A549 (cell line): ENCODE measurements around the gene TCTN2. TPM values are rescaled to one million over a fixed set of nuclear protein-coding genes. Genes with fewer than 3 reads are reported as not detected.

Experiments
- ATAC-seq, 2 experiments: fragments of 200-7000 bp in 1 of 2; fragments of >200 bp in 1 of 2; cut with Nextera tagmentation in 1 of 2; cut with Tn5 transposase in 1 of 2; 3 replicates each; pipeline versions ENCODE4 v1.8.0 to v1.9.1; 2018 to 2020; ENCODE audit warnings: mild to moderate bottlenecking in 1 of 2, moderate library complexity in 1 of 2
- CTCF ChIA-PET: fragments of 300-600 bp; sonication (Branson Sonifier 250); formaldehyde crosslinking; extraction: SDS; loops from one replicate; lab custom pipeline; 2021; ENCODE audit warnings: antibody characterized with exemption, inconsistent platforms; lab: Yijun Ruan, JAX
- POLR2A ChIA-PET: fragments of 350-600 bp; formaldehyde crosslinking; extraction: SDS; loops from one replicate; lab custom pipeline; 2021; ENCODE audit warnings: antibody characterized with exemption, inconsistent platforms; lab: Yijun Ruan, JAX
- DNase-seq, 2 experiments: peaks; one replicate each; pipeline versions ENCODE4 v3.0.0 to v3.0.0-alpha.2; 2011 to 2016; ENCODE audit warnings: low read depth in 1 of 2, low spot score in 1 of 2
- FAIRE-seq: peaks from 2 replicates; lab custom pipeline; 2011; peaks lifted over from hg19 to GRCh38; lab: Jason Lieb, UNC
- H3K27ac ChIP-seq, 2 experiments: fragments of >200 bp; sonication (Bioruptor Twin); formaldehyde crosslinking; 3 replicates each; pipeline ENCODE4 v1.5.1; 2016 to 2017
- H3K4me1 ChIP-seq: fragments of >200 bp; sonication (Bioruptor Twin); formaldehyde crosslinking; 3 replicates; pipeline ENCODE4 v1.6.1; 2016
- H3K4me2 ChIP-seq: fragments of >200 bp; sonication (Bioruptor Twin); formaldehyde crosslinking; 3 replicates; pipeline ENCODE4 v1.6.1; 2016
- H3K4me3 ChIP-seq: fragments of >200 bp; sonication (Bioruptor Twin); formaldehyde crosslinking; 3 replicates; pipeline ENCODE4 v1.5.1; 2016
- H3K9me3 ChIP-seq: fragments of >200 bp; sonication (Bioruptor Twin); formaldehyde crosslinking; 3 replicates; pipeline ENCODE4 v1.6.1; 2016
- EHF ChIP-seq: fragments of 250-450 bp; sonication (Bioruptor Pico); IDR thresholded peaks from 2 replicates; pipeline ENCODE4 v1.5.0; 2020; ENCODE audit warnings: mild to moderate bottlenecking
- ESRRA ChIP-seq: fragments of 150-350 bp; IDR thresholded peaks from 2 replicates; pipeline ENCODE4 v1.6.1; 2014; ENCODE audit warnings: mild to moderate bottlenecking, low read length, borderline replicate concordance
- FOSB ChIP-seq: fragments of 250-450 bp; sonication (Bioruptor Pico); IDR thresholded peaks from 2 replicates; pipeline ENCODE4 v1.5.0; 2020; ENCODE audit warnings: mild to moderate bottlenecking, moderate library complexity
- FOXS1 ChIP-seq: fragments of 250-450 bp; sonication (Bioruptor Pico); IDR thresholded peaks from 2 replicates; pipeline ENCODE4 v1.5.0; 2020; ENCODE audit warnings: mild to moderate bottlenecking, moderate library complexity
- HEYL ChIP-seq: fragments of 250-450 bp; sonication (Bioruptor Pico); IDR thresholded peaks from 2 replicates; pipeline ENCODE4 v1.8.0; 2021; ENCODE audit warnings: mild to moderate bottlenecking, moderate library complexity
- HOXB13 ChIP-seq: fragments of 250-450 bp; sonication (Bioruptor Pico); IDR thresholded peaks from 2 replicates; pipeline ENCODE4 v1.5.0; 2020; ENCODE audit warnings: low read depth, mild to moderate bottlenecking, moderate library complexity
- JUNB ChIP-seq: fragments of >200 bp; sonication (Bioruptor Twin); formaldehyde crosslinking; IDR thresholded peaks from 2 replicates; pipeline ENCODE4 v1.6.1; 2016
- KDM1A ChIP-seq: fragments of 200-600 bp; sonication (generic); IDR thresholded peaks from 2 replicates; pipeline ENCODE4 v1.6.1; 2016; ENCODE audit warnings: low read depth, mild to moderate bottlenecking
- KDM5A ChIP-seq: fragments of 200-600 bp; sonication (generic); IDR thresholded peaks from 2 replicates; pipeline ENCODE4 v1.6.1; 2016; ENCODE audit warnings: antibody characterized with exemption, mild to moderate bottlenecking
- MAFK ChIP-seq: fragments of 450-650 bp; IDR thresholded peaks from 2 replicates; pipeline ENCODE4 v1.6.1; 2014; ENCODE audit not compliant: partially characterized antibody
- MYC ChIP-seq: IDR thresholded peaks from 2 replicates; pipeline ENCODE4 v1.6.1; 2012; ENCODE audit warnings: mild to moderate bottlenecking, inconsistent platforms, low read length, improper control_type of control experiment, borderline replicate concordance
- RAD21 ChIP-seq, 2 experiments: fragments of >200 bp in 1 of 2; sonication (Bioruptor Twin) in 1 of 2; formaldehyde crosslinking in 1 of 2; IDR thresholded peaks in 1 of 2; conservative IDR thresholded peaks in 1 of 2; 2 replicates in 1 of 2; 3 replicates in 1 of 2; pipeline ENCODE4 v1.6.1; 2012 to 2018; ENCODE audit warnings: inconsistent platforms in 1 of 2
- RCOR1 ChIP-seq: fragments of 150-350 bp; IDR thresholded peaks from 2 replicates; pipeline ENCODE4 v1.6.1; 2014; ENCODE audit warnings: antibody characterized with exemption, low read length, low read depth
- SMC3 ChIP-seq: fragments of >200 bp; sonication (Bioruptor Twin); formaldehyde crosslinking; IDR thresholded peaks from 3 replicates; pipeline ENCODE4 v1.6.1; 2018; ENCODE audit warnings: inconsistent platforms
- SREBF2 ChIP-seq: fragments of 450-650 bp; IDR thresholded peaks from 2 replicates; pipeline ENCODE4 v1.6.1; 2014; ENCODE audit warnings: mild to moderate bottlenecking, moderate library complexity
- TP53 ChIP-seq: fragments of 250-450 bp; sonication (Bioruptor Pico); IDR thresholded peaks from 2 replicates; pipeline ENCODE4 v1.5.0; 2021; ENCODE audit warnings: mild to moderate bottlenecking, moderate library complexity
- ZFP36 ChIP-seq: fragments of 450-650 bp; IDR thresholded peaks from 2 replicates; pipeline ENCODE4 v1.6.1; 2014; ENCODE audit warnings: borderline replicate concordance; ENCODE audit not compliant: partially characterized antibody
- ZNF302 ChIP-seq: fragments of 250-450 bp; sonication (Bioruptor Pico); IDR thresholded peaks from 2 replicates; pipeline ENCODE4 v1.9.0; 2021; ENCODE audit warnings: inconsistent platforms, mild to moderate bottlenecking, moderate library complexity
- WGBS: methylation state at CpG from one replicate; pipeline ENCODE4 v1.1.6; 2017; ENCODE audit errors: missing lambda C conversion rate; 5-methylcytosine and 5-hydroxymethylcytosine counted together
- polyA plus RNA-seq, 4 experiments: library from polyadenylated mRNA; depleted of rRNA in 3 of 4; stranded (reverse); fragments of >200 nt; fragmentation: RNase III in 1 of 4; extraction: RNeasy Plus Mini Kit Qiagen cat#74134 plus additional on column Dnase treatment in 1 of 4; gene quantifications; 2 replicates in 3 of 4; 3 replicates in 1 of 4; pipeline ENCODE4 v1.2.3, GENCODE V29; 2011 to 2017
- TF ChIP-seq, protein P1 (sequence below): fragments of 150-350 bp; IDR thresholded peaks from 2 replicates; pipeline ENCODE4 v1.6.1; 2014; ENCODE audit warnings: low read depth, mild to moderate bottlenecking, low read length
- TF ChIP-seq, protein P2 (sequence below): fragments of >200 bp; sonication (Bioruptor Twin); formaldehyde crosslinking; IDR thresholded peaks from 3 replicates; pipeline ENCODE4 v1.5.1; 2016
- TF ChIP-seq, protein P3 (sequence below): fragments of >200 bp; sonication (Bioruptor Twin); formaldehyde crosslinking; IDR thresholded peaks from 3 replicates; pipeline ENCODE4 v1.6.1; 2016
- TF ChIP-seq, protein P4 (sequence below): fragments of 250-450 bp; sonication (Bioruptor Pico); IDR thresholded peaks from 2 replicates; pipeline ENCODE4 v1.5.0; 2021; ENCODE audit warnings: mild to moderate bottlenecking, moderate library complexity, borderline replicate concordance
- TF ChIP-seq, protein P5 (sequence below): IDR thresholded peaks from 2 replicates; pipeline ENCODE4 v1.6.1; 2012; ENCODE audit warnings: low read depth, borderline replicate concordance

Gene TCTN2
- polyA plus RNA-seq, 2 of the 4 experiments (the other 2 are of a cell fraction), result 8.6 to 14.3 TPM

DNA sequence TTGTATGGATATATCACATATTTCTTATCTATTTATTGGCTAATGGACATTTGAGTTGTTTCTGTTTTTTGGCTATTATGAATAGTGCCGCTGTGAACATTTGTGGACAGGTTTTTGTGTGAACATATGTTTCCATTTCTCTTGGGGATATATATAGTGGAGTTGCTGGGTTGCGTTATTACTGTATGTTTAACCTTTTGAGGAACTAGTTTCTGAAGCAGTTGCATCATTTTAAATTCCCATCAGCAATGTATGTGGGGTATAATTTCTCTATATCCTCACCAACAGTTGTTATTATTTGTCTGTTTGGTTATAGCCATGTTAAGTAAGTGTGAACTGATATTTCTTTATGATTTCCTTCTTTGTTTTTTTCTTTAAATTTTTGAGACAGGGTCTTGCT lies 10.7 kb downstream of the TCTN2 start:
- no peak overlapping the region for H3K4me3 ChIP-seq
- DNase-seq (no peak), FAIRE-seq (no peak), ATAC-seq (no peak)
- CTCF ChIA-PET, result interaction anchor here (1.3 kb wide), 1 partner anchor 38 kb away, joined by 3 read pairs; no protein-coding TSS in a partner anchor
- WGBS, result 92% methylated on average over 2 of the region's 2 CpGs
- H3K4me1 ChIP-seq, result no peaks in the 10 kb centered on the region
- no peak overlapping the region for H3K4me2 ChIP-seq
- no peak overlapping the region for H3K27ac ChIP-seq
- no peaks in the 10 kb centered on the region for H3K9me3 ChIP-seq
- TF ChIP-seq SREBF2 (no peak), MAFK (no peak), TP53 (CRISPR knock-in tag) (no peak), HOXB13 (CRISPR knock-in tag) (no peak), HEYL (no peak), JUNB (no peak), ZNF302 (no peak), RCOR1 (no peak), MYC (no peak), KDM5A (no peak), SMC3 (no peak), ESRRA (no peak), ZFP36 (no peak), FOSB (no peak)
- TF ChIP-seq, protein P1, sequence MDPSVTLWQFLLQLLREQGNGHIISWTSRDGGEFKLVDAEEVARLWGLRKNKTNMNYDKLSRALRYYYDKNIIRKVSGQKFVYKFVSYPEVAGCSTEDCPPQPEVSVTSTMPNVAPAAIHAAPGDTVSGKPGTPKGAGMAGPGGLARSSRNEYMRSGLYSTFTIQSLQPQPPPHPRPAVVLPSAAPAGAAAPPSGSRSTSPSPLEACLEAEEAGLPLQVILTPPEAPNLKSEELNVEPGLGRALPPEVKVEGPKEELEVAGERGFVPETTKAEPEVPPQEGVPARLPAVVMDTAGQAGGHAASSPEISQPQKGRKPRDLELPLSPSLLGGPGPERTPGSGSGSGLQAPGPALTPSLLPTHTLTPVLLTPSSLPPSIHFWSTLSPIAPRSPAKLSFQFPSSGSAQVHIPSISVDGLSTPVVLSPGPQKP, result no peak
- TF ChIP-seq, protein P2, sequence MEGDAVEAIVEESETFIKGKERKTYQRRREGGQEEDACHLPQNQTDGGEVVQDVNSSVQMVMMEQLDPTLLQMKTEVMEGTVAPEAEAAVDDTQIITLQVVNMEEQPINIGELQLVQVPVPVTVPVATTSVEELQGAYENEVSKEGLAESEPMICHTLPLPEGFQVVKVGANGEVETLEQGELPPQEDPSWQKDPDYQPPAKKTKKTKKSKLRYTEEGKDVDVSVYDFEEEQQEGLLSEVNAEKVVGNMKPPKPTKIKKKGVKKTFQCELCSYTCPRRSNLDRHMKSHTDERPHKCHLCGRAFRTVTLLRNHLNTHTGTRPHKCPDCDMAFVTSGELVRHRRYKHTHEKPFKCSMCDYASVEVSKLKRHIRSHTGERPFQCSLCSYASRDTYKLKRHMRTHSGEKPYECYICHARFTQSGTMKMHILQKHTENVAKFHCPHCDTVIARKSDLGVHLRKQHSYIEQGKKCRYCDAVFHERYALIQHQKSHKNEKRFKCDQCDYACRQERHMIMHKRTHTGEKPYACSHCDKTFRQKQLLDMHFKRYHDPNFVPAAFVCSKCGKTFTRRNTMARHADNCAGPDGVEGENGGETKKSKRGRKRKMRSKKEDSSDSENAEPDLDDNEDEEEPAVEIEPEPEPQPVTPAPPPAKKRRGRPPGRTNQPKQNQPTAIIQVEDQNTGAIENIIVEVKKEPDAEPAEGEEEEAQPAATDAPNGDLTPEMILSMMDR, result no peak
- TF ChIP-seq, protein P3, sequence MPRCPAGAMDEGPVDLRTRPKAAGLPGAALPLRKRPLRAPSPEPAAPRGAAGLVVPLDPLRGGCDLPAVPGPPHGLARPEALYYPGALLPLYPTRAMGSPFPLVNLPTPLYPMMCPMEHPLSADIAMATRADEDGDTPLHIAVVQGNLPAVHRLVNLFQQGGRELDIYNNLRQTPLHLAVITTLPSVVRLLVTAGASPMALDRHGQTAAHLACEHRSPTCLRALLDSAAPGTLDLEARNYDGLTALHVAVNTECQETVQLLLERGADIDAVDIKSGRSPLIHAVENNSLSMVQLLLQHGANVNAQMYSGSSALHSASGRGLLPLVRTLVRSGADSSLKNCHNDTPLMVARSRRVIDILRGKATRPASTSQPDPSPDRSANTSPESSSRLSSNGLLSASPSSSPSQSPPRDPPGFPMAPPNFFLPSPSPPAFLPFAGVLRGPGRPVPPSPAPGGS, result no peak
- TF ChIP-seq, protein P4, sequence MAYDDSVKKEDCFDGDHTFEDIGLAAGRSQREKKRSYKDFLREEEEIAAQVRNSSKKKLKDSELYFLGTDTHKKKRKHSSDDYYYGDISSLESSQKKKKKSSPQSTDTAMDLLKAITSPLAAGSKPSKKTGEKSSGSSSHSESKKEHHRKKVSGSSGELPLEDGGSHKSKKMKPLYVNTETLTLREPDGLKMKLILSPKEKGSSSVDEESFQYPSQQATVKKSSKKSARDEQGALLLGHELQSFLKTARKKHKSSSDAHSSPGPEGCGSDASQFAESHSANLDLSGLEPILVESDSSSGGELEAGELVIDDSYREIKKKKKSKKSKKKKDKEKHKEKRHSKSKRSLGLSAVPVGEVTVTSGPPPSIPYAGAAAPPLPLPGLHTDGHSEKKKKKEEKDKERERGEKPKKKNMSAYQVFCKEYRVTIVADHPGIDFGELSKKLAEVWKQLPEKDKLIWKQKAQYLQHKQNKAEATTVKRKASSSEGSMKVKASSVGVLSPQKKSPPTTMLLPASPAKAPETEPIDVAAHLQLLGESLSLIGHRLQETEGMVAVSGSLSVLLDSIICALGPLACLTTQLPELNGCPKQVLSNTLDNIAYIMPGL (CRISPR knock-in tag), result no peak
- POLR2A ChIA-PET, result no interaction called here

DNA sequence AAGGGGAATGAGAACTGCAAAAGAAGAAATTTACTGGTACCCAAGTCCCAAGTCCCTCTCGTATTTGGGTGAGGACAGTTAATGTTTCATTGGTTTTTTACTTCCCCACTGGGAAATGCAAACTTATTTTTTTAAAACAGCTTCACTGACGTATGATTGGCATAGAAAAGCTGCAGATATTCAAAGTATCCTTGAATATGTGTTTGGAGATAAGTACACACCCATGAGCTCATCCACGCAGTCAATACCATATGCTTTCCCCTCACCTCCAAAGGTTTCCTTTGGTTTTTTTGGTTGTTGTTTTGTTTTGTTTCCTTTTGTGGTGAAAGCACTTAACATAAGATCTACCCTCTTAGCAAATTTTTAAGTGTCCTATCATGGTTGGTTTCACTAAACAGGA lies 13.1 kb downstream of the TCTN2 start:
- WGBS, result 91% methylated on average over 3 of the region's 3 CpGs

More for the DNA sequence above, 13.1 kb downstream of the TCTN2 start:
- no peaks in the 10 kb centered on the region for H3K4me1 ChIP-seq
- POLR2A ChIA-PET, result no interaction called here
- DNase-seq (no peak), FAIRE-seq (no peak), ATAC-seq (no peak)
- no peak overlapping the region for H3K27ac ChIP-seq
- CTCF ChIA-PET, result interaction anchor here (0.6 kb wide), 1 partner anchor 232 kb away, joined by 4 read pairs; no protein-coding TSS in a partner anchor
- H3K4me3 ChIP-seq, result no peak overlapping the region
- no peak for TF ChIP-seq RAD21 (conservative IDR thresholded peaks at IDR 0.05 in 1 of 2, IDR thresholded peaks at IDR 0.05 in 1 of 2)
- TF ChIP-seq EHF (CRISPR knock-in tag), result no peak
- no peak for TF ChIP-seq FOXS1 (CRISPR knock-in tag)
- TF ChIP-seq, protein P5, sequence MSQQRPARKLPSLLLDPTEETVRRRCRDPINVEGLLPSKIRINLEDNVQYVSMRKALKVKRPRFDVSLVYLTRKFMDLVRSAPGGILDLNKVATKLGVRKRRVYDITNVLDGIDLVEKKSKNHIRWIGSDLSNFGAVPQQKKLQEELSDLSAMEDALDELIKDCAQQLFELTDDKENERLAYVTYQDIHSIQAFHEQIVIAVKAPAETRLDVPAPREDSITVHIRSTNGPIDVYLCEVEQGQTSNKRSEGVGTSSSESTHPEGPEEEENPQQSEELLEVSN, result no peak
- no peak for TF ChIP-seq FOSB
- no peak for TF ChIP-seq KDM1A
- TF ChIP-seq, all 56 proteins: peak for 0
- H3K9me3 ChIP-seq, result no peaks in the 10 kb centered on the region
- no peak overlapping the region for H3K4me2 ChIP-seq
